Parathyroid adenoma (tissue), 2 donors: Measurements from ENCODE around the gene LRP2BP.

Experiments
- H2AFZ ChIP-seq: fragments of 300-600 bp; sonication (generic); one replicate; pipeline ENCODE4 v1.7.0; 2017; ENCODE audit warnings: antibody characterized with exemption, mild to moderate bottlenecking
- H3K27ac ChIP-seq: fragments of 300-600 bp; sonication (generic); one replicate; pipeline ENCODE4 v1.7.0; 2017
- H3K27me3 ChIP-seq: fragments of 300-600 bp; sonication (generic); one replicate; pipeline ENCODE4 v1.7.0; 2017; ENCODE audit warnings: low read length; ENCODE audit not compliant: control insufficient read depth, insufficient read depth
- H3K36me3 ChIP-seq: fragments of 300-600 bp; sonication (generic); one replicate; pipeline ENCODE4 v1.7.0; 2017; ENCODE audit warnings: low read length; ENCODE audit not compliant: control insufficient read depth, insufficient read depth
- H3K4me1 ChIP-seq: fragments of 300-600 bp; sonication (generic); one replicate; pipeline ENCODE4 v1.7.0; 2017; ENCODE audit warnings: control low read depth
- H3K4me2 ChIP-seq: fragments of 300-600 bp; sonication (generic); one replicate; pipeline ENCODE4 v1.7.0; 2017; ENCODE audit warnings: low read length
- H3K4me3 ChIP-seq: fragments of 300-600 bp; sonication (generic); one replicate; pipeline ENCODE4 v1.7.0; 2017; ENCODE audit warnings: low read depth, low read length
- H3K79me2 ChIP-seq: fragments of 300-600 bp; sonication (generic); one replicate; pipeline ENCODE4 v1.7.0; 2017; ENCODE audit warnings: control low read depth
- H3K9ac ChIP-seq: fragments of 300-600 bp; sonication (generic); one replicate; pipeline ENCODE4 v1.7.0; 2017; ENCODE audit warnings: mild to moderate bottlenecking
- H3K9me3 ChIP-seq: fragments of 300-600 bp; sonication (generic); one replicate; pipeline ENCODE4 v1.7.0; 2017; ENCODE audit warnings: low read length; ENCODE audit not compliant: control insufficient read depth
- CTCF ChIP-seq: fragments of 300-600 bp; sonication (generic); IDR thresholded peaks from one replicate; pipeline ENCODE4 v1.7.0; 2017; ENCODE audit warnings: antibody characterized with exemption, mild to moderate bottlenecking
- donor health status: primary hyperparathyroidism.

The LRP2BP gene

GRCh38 chr4:185421366-185422124 is 25.8 kb upstream of the LRP2BP start:
- H3K4me2 ChIP-seq: no peak overlapping the region
- no peak overlapping the region for H3K4me3 ChIP-seq
- no peaks in the 10 kb centered on the region for H3K36me3 ChIP-seq
- H3K9me3 ChIP-seq: no peaks in the 10 kb centered on the region
- no peak overlapping the region for H2AFZ ChIP-seq
- H3K27ac ChIP-seq: no peak overlapping the region
- no peak for TF ChIP-seq CTCF
- peaks cover 3% of the 10 kb centered on the region for H3K4me1 ChIP-seq
- no peak overlapping the region for H3K9ac ChIP-seq
- peaks cover 10% of the 10 kb centered on the region for H3K79me2 ChIP-seq
- H3K27me3 ChIP-seq: no peaks in the 10 kb centered on the region

- Histone ChIP-seq H2AFZ (no peak overlapping the region), H3K4me3 (no peak overlapping the region), H3K36me3 (no peaks in the 10 kb centered on the region), H3K27me3 (no peaks in the 10 kb centered on the region), H3K27ac (no peak overlapping the region), H3K79me2 (no peaks in the 10 kb centered on the region), H3K9me3 (no peaks in the 10 kb centered on the region), H3K4me2 (no peak overlapping the region), H3K4me1 (no peaks in the 10 kb centered on the region), H3K9ac (no peak overlapping the region)
- TF ChIP-seq CTCF: no peak
Observed at GRCh38 chr4:185416955-185417354, 21.2 kb upstream of the LRP2BP start.

GRCh38 chr4:185412412-185412811 is 16.7 kb upstream of the LRP2BP start:
- Histone ChIP-seq H3K27ac (no peak overlapping the region), H3K9me3 (no peaks in the 10 kb centered on the region), H2AFZ (no peak overlapping the region), H3K36me3 (no peaks in the 10 kb centered on the region), H3K79me2 (no peaks in the 10 kb centered on the region), H3K27me3 (no peaks in the 10 kb centered on the region), H3K4me2 (no peak overlapping the region), H3K4me3 (no peak overlapping the region), H3K4me1 (no peaks in the 10 kb centered on the region), H3K9ac (no peak overlapping the region)
- TF ChIP-seq CTCF: no peak

GRCh38 chr4:185411849-185412248 is 16.1 kb upstream of the LRP2BP start:
- H3K36me3 ChIP-seq: no peaks in the 10 kb centered on the region
- TF ChIP-seq CTCF: no peak

GRCh38 chr4:185408432-185408831 is 12.7 kb upstream of the LRP2BP start:
- TF ChIP-seq CTCF: no peak
- no peak overlapping the region for H3K4me3 ChIP-seq
- no peaks in the 10 kb centered on the region for H3K9me3 ChIP-seq
- no peaks in the 10 kb centered on the region for H3K4me1 ChIP-seq
- H3K27ac ChIP-seq: no peak overlapping the region
- H3K27me3 ChIP-seq: no peaks in the 10 kb centered on the region
- H2AFZ ChIP-seq: no peak overlapping the region
- H3K36me3 ChIP-seq: no peaks in the 10 kb centered on the region
- no peaks in the 10 kb centered on the region for H3K79me2 ChIP-seq
- H3K9ac ChIP-seq: no peak overlapping the region
- no peak overlapping the region for H3K4me2 ChIP-seq

More at GRCh38 chr4:185411849-185412248, 16.1 kb upstream of the LRP2BP start:
- Histone ChIP-seq H3K4me2 (no peak overlapping the region), H3K4me3 (no peak overlapping the region), H3K9me3 (no peaks in the 10 kb centered on the region), H2AFZ (no peak overlapping the region), H3K79me2 (no peaks in the 10 kb centered on the region), H3K4me1 (no peaks in the 10 kb centered on the region), H3K27ac (no peak overlapping the region), H3K9ac (no peak overlapping the region), H3K27me3 (no peaks in the 10 kb centered on the region)
